Glomerular visceral epithelial cell (primary cell): ENCODE data around the gene NBPF1.
"Not testable (repeated sequence)": the region's sequence is repeated elsewhere in the genome, so short reads cannot be mapped to it uniquely, and the experiment has no call there.

Experiments used
- DNase-seq: peaks from one replicate; pipeline ENCODE4 v3.0.0-alpha.2; 2016; ENCODE audit errors: extremely low spot score

The NBPF1 gene

DNA sequence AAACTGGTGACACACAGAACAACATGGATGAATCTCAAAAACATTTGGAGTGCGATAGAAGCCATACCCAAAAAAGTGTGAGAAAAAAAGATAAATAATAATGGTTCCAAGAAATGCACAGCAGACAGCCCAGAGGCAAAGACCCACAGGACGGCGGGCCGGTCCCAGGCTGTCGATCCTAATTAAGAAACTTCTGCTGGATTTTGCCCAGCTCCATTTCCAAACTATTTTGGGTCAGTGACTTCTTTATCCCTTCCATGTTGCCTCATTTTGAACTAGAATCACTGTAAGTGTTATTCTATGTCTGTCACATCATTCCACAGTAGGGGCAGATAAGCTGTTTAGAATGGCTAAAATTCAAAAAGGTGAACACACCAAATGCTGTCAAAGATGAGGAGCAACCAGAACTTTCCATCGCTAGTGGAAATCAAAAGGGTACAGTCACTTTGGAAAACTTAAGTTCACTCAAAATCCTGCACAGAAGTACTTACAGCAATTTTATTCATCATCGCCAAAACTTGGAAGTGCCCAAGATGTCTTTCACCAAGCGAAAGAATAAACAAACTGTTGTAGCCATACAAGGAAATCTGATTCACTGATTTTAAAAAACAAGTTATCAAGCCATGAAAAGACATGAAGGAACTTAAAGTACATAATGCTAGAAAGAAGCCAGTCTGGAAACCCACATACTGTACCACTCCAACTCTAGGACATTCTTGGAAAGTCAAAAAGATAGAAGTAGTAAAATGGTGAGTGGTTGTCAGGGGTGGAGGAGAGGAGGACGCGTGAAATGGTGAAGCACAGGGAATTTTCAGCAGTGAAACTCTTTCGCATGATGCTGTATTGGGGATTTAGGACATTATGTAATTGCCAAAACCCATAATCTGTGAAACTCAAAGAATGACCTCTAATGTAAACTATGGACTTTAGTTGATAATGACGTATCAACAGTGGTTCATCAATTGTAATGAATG, 7.5 kb downstream of the NBPF1 start:
- DNase-seq: no peak

DNA sequence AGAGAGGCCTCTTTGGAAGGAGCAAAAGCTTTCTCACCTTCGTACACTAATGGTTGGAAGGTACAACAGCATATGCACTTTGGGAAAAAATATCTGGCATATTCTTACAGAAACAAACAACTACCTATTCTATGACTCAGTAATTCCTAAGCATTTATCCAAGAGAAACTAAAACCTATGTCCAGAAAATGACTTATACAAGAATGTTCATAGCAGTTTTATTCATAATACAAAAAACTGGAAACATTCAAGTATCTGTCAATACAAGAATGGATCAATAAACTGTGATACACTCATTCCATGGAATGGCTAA, 8.2 kb downstream of the NBPF1 start:
- DNase-seq: no peak

DNA sequence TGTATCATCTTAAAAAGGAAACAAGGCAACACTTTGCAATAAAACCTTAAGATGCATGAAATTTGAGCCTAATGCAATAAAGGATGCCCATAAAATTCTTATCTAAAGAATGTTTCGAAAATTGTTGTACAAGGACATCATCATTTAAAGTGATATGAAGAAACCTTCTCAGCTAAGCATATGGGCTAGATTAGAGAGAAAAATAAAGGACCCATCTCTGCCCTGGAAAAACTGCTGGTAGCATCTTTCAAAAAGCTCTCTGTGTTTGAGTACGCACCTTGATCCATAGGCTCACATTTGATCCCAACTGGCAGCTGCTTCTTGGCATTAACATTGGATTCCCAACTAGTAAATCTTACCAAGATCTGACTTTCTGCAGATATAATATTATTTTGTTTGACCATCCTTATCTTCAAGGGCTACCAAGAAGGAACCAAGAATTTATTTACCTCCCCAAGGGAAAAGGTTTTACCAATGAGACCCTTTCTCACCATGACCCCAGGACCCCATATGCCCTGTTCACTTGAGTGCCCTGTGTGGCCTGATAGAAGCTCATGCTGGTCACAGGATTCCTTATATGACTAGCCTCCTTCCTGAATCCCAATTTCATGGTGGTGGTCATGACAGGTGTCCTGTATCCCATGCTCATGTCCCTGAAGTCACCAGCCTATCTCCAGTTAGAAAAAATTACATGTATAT, 8.7 kb downstream of the NBPF1 start:
- not testable (repeated sequence) for DNase-seq

DNA sequence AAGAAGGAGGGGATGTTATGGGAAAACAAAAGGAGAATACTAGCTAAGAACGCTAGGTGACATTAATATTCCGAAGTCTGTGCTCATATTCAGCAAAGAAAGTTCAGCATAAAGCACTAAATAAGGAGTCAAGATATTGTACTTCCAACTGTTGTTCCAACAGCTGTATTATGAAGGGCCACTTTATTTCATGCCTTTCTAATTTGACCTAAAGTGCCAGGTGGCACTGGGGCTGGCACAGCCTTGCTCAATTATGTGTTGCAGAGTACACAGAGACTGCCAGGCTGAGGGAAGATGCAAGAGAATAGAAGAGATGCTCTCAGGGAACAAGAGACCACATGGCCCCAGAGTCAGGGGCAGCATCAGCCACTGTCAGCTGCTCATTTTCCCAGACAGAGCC, 9.7 kb downstream of the NBPF1 start:
- DNase-seq: not testable (repeated sequence)

DNA sequence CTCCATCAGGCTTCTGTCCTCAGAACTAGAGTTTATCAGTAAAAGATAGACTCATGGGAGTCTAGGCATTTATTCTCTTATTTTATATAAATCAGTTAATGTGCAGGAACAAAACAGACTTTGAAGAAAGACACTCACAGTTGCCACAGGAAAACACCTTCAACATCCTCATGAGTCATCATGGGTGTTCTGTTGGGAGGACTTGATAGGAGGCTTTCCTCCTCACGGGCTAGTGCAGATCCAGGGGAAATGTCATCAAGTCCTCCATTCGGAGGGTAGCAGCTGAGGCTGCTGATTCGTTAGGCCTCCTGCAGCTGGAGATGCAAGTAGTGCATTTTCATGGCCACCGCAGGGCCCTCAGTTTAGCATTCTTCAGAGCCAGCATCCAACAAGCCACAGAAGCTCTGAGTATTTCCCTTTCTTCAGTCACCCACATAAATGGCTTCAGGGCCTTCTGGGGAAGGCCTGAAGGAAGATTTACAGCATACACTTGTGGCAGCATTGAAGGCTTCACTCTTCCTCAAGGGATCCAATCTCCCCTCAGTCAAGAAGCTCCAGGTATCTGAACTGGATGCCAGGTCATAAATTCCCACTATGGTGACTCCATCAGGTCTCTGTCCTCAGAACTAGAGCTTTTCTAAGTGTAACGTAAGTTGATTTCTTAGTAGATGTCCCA, 10.9 kb downstream of the NBPF1 start:
- not testable (repeated sequence) for DNase-seq

DNA sequence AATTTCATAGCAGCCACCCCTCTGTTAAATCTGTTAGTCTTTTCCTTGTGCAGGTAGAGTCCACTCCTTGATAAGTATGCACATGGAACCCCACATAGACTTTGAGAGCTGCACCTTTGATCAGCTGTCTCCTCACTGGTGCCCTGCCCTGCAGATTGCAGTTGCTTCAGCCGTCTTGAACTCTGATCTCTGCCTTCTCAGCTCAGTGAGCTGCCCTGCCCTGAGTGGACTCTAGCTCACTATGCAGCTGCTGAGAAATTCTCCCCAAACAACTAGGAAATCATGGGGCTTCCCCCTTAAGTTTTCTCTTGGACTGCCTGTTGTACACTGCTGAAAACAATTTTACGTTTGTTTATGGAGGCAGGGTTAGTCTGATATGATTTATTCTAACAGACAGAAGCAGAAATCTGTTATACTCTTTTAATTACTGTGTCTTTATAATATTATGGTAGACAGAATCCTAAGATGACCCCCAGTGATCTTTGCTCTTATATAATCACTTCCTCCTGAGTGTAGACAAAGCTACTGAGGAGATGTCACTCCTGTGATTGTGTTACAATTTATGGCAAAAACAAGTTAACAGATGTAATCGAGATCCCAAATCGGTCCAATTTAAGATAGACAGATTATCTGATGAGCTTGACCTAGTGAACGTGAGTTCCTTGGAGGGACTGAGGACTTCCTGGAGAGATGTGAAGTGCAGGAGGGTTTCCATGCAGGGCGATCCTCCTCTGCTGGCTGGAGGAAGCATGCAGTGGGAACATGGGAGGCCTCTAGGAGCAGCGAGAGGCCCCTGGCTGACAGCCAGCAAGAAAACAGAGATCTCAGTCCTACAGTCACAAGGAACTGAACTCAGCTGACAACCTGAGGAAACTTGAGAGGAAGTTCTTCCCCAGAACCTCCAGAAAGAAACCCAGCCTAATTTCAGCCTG, 12.2 kb downstream of the NBPF1 start:
- DNase-seq: not testable (repeated sequence)

DNA sequence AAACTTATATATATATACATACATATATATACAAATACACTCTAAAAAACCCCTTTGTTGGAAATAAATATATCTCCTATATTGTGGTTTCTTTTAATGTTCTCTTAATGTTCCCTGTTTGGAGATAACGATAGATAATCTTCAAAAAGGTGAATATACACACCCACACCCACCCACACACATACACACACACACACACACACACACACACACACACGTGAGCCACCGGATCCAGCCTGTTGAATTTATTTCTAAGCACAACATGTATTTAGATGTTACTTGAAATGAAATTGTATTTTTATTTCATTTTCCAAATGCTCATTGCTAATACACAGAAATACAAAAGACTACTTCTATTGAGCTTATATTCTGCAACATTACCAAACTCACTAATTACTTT, 14.0 kb downstream of the NBPF1 start:
- DNase-seq: not testable (repeated sequence)

DNA sequence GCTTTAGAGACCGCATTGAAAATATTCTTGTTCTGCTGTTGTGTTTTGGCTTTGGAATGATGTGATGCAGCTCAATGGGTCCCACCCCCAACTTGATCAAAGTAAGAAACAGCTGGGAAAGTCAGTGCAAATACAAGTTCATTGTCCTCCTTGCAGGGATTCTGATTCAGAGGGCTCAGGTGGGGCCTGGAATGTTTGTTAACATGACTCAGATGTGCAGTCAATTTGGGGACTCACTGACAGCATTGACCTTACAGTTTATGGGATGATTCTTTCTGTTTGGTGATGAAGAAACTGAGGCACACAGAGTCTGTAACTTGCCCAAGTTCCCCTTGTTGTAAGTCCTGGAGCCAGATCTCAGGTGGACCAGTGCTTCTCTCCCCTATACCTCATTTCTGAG, 18.1 kb downstream of the NBPF1 start:
- not testable (repeated sequence) for DNase-seq

DNA sequence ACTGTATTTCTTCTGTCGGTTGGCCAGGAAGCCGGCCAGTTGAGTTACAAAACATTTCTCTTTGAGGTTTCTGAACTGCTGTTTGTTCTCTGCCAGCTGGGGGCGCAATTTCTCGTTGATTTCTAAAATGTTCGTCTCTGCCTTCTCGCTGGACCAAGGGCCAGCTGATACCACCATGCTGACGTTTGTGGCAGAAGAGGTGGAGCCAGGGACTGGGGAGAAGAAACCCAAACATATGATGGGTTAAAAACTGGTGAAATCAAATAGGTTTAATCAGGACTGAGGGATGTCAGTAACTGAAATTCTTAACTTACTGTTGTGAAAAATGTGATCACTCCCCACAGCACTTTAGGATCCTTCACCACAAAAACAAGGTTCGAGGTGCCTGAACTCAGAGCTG, 21.5 kb downstream of the NBPF1 start:
- DNase-seq: not testable (repeated sequence)

DNA sequence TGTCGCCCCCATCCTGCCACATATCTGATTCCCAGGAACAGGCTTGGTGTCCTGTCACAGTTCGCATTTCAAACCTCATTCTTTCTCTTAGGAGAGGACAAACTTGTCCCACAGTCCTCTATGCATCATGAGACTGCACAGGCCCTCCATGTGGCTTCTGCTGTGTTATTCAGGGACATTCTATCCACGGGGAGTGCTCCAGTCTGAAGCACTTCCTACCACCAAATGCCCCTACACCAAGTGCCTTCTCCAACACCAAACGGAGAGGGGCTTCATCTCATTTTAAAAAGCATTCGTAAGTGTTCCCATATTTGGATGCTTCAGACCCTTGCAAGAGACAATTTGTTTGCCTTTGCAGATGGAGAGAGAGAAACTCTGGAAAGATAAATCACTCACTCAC, 25.3 kb downstream of the NBPF1 start:
- DNase-seq: not testable (repeated sequence)

DNA sequence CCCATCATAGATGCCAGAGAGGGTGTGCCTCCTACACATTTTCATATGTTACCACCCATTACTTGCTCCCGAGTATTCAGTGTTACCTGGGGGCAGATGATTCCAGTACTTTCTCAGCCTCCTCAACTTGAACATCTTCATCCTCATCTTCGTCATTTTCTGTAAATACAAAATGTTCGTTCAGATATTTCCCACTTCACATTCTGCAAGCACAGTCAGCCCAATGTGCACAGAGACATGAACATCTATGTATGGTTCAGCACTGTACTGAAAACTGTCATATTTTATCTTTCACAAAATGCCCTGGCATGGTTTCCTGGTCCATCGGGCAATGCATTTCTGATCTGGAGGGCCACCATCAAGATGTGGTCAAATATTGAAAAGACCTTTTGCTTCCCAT, 25.7 kb downstream of the NBPF1 start:
- not testable (repeated sequence) for DNase-seq

DNA sequence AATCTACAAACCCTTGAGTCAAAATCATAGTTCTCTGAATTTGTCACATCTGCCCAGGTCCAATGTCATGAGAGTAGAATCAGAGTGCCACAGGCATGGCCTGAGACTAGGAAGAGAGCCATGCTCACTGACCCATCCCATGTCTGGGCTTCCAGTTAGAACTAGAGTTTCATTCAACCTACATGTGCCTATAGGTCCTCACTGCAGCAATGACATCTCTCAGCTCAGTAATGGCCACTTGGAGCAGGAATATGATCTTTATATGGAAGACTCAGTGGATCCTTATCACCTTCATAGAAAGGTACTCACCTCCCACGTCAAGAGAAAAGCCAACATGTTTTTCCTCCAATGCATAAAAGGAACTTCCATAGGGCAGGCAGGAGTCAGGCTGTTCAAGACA, 48.0 kb downstream of the NBPF1 start:
- not testable (repeated sequence) for DNase-seq

DNA sequence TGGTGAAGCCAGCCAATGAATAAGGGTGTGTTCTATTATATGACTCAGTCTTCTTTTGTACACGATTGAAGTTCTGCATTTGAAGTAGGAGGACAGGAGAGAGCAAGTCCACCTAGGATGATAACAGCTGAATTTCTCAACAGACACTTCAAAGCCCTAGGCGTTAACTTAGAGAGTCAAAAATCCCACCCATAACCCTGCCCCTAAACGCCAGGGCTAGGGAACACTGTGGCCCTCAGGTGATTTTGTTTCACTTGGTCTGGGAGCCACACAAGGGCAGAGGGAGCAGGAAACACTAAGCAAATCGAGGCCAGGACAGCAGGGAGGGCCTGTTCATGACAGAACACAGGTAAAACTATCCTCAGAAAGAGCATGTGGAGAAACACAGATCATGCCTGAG, 52.3 kb downstream of the NBPF1 start:
- not testable (repeated sequence) for DNase-seq

DNA sequence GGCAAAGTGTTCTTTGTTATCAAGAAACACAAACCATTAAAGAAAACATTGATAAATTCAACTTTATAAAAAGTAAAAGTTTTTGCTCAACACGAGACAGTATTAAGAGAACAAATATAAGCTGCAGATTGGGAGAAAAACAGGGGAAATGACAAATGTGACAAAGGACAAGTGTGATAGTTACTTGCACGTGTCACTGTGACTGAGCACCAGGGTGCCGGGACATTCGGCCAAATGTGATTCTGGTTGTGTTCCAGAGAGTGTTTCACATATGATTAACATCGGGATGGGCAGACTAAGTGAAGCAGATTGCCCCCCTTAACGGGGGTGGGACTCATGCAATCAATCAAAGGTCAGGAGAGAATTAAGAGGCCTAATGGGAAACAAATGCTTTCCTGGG, 52.9 kb downstream of the NBPF1 start:
- DNase-seq: not testable (repeated sequence)

DNA sequence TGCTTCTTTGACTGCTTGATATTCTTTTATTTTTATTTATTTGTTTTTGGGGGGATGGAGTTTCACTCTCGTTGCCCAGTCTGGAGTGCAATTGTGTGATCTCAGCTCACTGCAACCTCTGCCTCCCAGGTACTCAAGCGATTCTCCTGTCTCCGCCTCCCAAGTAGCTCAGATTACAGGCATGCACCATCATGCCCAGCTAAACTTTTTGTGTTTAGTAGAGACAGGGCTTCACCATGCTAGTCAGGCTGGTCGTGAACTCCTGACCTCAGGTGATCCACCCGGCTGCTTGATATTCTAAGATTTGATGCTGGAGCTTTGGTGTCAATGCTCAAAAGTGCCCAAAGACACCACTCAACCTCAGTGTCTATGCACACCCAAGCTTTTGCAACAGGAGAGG, 53.7 kb downstream of the NBPF1 start:
- DNase-seq: not testable (repeated sequence)

DNA sequence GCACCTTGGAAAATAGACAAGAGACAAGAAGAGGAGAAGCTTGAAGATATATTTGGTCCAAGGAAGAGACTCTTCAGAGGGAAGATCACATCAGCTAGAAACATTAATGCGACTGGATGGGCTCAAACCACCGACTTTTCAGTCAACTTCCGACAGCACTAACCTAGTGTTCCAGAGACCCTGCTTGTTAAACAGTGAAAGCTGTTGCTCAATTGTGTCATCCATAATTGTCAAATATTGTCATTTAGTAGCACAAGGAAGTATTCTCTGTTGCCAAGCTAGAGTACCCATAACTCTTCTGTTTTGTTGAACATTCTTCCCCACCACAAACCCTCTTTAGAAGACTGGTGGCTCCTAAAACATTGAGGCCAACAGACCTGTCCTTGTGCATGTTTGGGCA, 56.3 kb downstream of the NBPF1 start:
- not testable (repeated sequence) for DNase-seq

DNA sequence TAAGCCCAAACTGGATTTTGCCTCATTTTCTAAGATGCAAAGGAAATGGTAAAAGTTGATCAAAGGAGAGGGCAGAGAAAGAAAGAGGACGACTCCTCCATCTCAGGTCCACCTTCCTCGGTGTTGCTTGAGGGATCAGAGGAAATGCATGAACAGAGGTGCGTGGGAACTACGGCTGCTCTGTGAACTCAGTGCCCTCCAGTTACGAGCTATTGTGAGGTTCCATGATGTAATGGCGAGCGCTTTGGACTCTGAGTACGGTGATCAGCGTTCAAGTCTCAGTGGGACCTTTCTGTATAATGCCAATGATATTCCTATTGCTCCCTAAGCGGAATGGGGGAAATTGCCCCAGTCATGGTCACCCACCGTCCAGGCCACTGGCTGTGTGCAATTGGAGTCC, 60.1 kb downstream of the NBPF1 start:
- DNase-seq: not testable (repeated sequence)

DNA sequence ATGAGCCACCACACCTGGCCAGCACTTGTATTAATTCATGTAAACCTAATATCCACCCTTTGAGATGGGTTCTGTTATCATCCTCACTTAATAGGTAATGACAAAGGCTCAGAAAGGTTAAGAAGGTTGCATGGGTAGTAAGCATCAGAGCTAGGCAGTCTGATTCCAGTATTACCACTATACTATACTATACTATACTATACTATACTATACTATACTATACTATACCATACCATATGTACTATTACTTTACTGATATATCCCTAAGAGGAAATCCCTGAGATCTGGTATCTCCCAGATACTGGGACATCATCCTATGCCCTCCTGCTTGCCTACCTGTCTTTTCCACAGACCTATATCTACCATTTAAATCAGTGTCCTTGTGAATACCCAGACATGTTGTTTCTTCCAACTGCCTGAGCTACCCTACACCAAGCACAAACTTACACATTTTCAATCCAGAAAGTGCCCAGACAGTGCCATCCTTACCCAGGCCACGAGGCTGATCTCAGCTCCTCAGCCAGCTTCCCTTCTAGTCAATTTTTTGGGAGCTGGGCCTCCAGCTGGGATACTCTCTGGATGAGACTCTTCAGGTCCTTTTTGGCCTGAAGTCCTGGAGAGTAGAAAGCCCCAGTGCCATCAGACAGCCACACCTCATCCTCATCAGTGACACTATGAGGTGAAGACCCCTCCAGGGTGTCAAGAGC, 63.0 kb downstream of the NBPF1 start:
- DNase-seq: not testable (repeated sequence)

DNA sequence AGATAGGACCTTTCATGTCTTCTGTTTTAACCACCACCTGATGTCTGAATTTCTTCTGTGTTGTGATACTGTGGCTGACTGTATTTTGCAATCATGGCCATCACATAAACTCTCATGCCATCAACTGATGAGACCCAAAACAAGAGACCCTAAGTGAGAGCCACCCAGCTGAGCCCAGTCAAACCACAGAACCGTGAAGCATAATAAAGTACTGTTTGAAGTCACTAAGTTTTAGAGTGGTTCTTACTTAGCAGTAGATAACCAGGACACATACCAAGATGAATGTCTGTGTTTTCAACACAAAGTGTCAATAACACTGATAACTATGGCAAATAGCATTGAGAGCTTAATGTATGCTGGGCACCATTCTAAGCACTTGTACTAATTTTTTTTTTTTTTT, 63.8 kb downstream of the NBPF1 start:
- not testable (repeated sequence) for DNase-seq

DNA sequence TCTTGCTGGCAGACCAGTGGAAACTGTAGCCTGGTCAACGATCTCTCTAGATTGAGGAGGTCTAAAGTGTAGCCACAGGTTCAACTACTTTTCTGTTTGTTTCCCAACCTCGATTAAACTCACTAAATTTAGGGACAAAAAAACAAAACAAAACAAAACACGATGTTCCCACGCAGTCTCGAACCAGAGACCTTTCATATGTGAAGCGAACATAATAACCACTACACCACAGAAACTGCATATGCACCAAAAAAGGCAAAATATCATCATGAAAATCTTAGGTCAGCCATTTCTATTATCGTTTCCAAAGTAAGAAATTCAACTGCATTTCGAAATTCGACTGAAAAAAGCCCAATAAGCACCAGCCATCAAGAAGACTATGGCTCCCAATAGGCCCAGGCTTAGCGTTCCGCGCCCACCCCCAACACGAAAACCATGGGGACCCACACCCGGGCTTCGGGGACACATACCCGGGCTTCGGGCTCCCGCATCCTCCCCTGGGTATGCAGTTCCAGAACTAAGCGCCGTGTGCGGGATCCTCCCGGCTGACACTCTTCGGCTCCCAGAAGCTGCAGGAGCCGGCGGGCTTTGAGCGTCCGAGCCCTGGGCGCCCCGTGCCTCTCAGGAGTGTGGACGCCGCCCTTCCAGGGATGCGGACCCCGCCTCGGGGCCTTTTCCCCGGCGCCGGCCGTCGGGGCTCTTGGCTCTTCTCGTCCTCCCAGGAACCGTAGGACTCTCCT, 65.7 kb downstream of the NBPF1 start:
- DNase-seq: not testable (repeated sequence)
